Activated T-cell treated with anti-CD3 and anti-CD28 coated beads, Interleukin-2, amount 50 U/mL, for 48 hours (primary cell): ENCODE measurements around the gene STK32C.

Experiments
- DNase-seq, 2 experiments: peaks; one replicate each; pipeline ENCODE4 v3.0.0-alpha.2; 2020

STK32C gene

GRCh38 chr10:132178672-132179545, 128.8 kb downstream of the STK32C start:
- no peak for DNase-seq

- no peak for DNase-seq
Observed at GRCh38 chr10:132178046-132178445, 129.7 kb downstream of the STK32C start.

- DNase-seq: no peak
Observed at GRCh38 chr10:132176623-132177500, 130.9 kb downstream of the STK32C start.

- DNase-seq: no peak
Observed at GRCh38 chr10:132175907-132176581, 131.7 kb downstream of the STK32C start.

GRCh38 chr10:132175408-132175807, 132.3 kb downstream of the STK32C start:
- DNase-seq: no peak

GRCh38 chr10:132174237-132174636, 133.5 kb downstream of the STK32C start:
- no peak for DNase-seq

- no peak for DNase-seq
Observed at GRCh38 chr10:132173185-132173584, 134.6 kb downstream of the STK32C start.

GRCh38 chr10:132172091-132173066, 135.4 kb downstream of the STK32C start:
- no peak for DNase-seq

- no peak for DNase-seq
Observed at GRCh38 chr10:132170561-132171361, 137.0 kb downstream of the STK32C start.

GRCh38 chr10:132169766-132170560, 137.8 kb downstream of the STK32C start:
- DNase-seq: no peak

GRCh38 chr10:132169031-132169765, 138.6 kb downstream of the STK32C start:
- no peak for DNase-seq

GRCh38 chr10:132168571-132169030, 139.1 kb downstream of the STK32C start:
- DNase-seq: no peak

- no peak for DNase-seq
Observed at GRCh38 chr10:132167976-132168375, 139.8 kb downstream of the STK32C start.

GRCh38 chr10:132167041-132167674, 140.6 kb downstream of the STK32C start:
- DNase-seq: no peak

- no peak for DNase-seq
Observed at GRCh38 chr10:132166216-132166950, 141.4 kb downstream of the STK32C start.

- DNase-seq: no peak
Observed at GRCh38 chr10:132165416-132165980, 142.3 kb downstream of the STK32C start.

- no peak for DNase-seq
Observed at GRCh38 chr10:132164761-132165278, 142.9 kb downstream of the STK32C start.
